Left kidney (tissue), 2 donors: ENCODE data around the gene TP63. TPM values are rescaled to one million over a fixed set of nuclear protein-coding genes. Genes with fewer than 3 reads are reported as not detected.
A peak's percentile ranks its signal among the peaks of the same experiment; 100 is the strongest.
"Not testable (repeated sequence)": the region's sequence is repeated elsewhere in the genome, so short reads cannot be mapped to it uniquely, and the experiment has no call there.

ENCODE experiments used
- DNase-seq: peaks from one replicate; pipeline ENCODE4 v3.0.0-alpha.2; 2013
- polyA plus RNA-seq: library from polyadenylated mRNA; unstranded; fragments of 120-200 nt; gene quantifications from one replicate; pipeline ENCODE4 v1.2.1, GENCODE V29; 2013; ENCODE audit not compliant: insufficient read length

Gene TP63
- polyA plus RNA-seq, 1 donor = 1.6 TPM

- DNase-seq = peak; percentile 6
Observed at GRCh38 chr3:189625572-189625971, 5.6 kb upstream of the TP63 start.

- DNase-seq = no peak
Observed at GRCh38 chr3:189626286-189626685, 4.9 kb upstream of the TP63 start.

DNA sequence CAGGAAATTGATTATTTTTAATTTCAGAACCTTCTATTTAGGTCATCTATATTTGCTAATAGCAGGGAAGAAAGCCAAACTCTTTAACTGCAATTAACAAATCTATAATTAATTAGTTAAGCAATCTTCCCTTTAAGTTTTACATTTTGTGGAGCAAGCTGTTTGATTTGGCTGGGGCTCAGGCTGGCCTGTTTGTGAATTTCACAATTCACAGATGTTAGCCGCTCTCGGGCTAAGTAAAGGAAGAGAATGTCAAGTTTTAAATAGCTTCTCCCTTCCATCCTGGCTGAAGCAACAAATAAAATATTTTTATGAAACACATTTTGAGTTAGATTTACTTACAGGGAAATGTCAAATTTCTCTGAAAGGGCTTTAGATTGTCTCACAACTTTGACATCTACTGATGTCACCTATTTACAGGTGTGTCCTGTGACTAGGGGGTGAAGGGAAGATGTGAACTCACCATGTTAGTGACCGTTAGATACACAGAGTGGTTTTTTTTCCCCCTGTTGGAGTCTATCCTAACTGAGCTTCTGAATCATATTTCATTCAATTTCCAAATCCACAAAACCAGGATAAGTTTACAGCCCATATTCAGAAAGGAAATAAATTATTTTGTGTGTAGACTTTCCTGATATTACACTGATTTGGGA lies 1.3 kb upstream of the TP63 start:
- no peak for DNase-seq

DNA sequence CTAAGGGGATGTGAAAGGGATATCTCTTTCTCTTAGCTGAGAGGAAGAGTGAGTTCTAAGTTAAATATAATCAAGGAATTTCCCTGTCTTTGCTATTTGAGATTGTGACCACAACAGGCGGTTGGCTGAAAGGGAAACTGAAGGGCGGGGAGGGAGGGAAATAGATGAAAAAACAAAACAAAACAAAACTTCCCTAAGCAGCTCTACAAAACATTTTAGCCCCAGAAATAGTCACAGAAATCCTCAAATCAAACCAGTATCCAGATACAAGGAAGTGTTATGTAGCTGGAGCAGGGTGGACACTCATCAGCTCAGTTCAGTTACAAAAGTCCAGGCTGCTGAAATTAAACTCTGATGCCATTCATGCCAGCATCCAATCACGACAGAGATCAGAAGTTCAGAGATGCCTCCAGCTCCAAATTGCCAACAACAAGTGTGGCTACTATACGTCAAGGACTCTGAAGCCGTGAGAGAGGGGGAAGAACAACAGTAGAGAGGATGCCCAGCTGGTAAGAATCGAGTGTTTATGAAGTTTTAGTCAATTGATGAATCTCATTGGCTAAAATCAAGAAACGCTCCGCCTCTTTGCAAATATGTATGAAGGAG lies 319 bp upstream of the TP63 start:
- DNase-seq = no peak

GRCh38 chr3:189631409-189631808 lies 220 bp downstream of the TP63 start:
- DNase-seq = no peak

- no peak for DNase-seq
Observed at GRCh38 chr3:189632242-189632641, 1.1 kb downstream of the TP63 start.

GRCh38 chr3:189635339-189635738 lies 4.2 kb downstream of the TP63 start:
- no peak for DNase-seq

- DNase-seq = no peak
Observed at GRCh38 chr3:189636048-189636447, 4.9 kb downstream of the TP63 start.

- DNase-seq = no peak
Observed at GRCh38 chr3:189637750-189638149, 6.6 kb downstream of the TP63 start.

DNA sequence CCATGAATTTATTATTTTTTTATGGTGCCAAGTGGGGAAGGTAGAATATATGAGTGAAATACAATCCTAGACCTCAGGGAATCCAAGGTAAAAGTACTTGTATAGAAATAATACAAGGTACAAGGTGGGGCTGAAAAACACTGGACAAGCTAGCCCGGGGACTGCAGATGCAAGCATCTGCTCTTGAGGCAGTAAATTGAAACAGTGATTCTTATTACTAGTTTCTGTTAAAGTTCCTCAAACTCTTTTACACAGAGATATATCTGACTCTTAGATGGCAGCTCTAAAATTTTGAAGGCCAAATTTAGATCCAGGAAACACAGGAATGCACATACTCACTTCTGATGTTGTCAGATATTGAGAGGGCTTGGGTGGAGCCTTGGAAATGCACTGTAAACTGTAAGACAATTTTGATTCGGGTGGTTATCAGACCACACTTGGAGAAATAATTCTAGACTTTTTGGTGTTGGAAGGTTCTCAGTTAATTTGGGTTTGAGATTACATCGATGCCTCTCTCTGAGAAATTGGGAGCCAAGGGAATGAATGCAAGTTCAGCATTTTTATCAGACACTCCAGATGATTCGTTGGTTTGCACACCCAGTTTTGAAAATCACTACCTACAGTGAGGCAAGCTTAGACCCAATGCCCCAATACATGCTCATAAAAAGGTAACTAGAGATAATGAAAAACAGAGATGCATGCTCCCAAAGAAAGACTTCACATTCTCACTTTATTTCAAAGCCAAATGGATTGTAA lies 7.3 kb downstream of the TP63 start:
- DNase-seq = no peak

- DNase-seq = no peak
Observed at GRCh38 chr3:189641776-189642175, 10.6 kb downstream of the TP63 start.

- DNase-seq = no peak
Observed at GRCh38 chr3:189646853-189647542, 15.8 kb downstream of the TP63 start.

GRCh38 chr3:189652042-189652441 lies 20.9 kb downstream of the TP63 start:
- DNase-seq = no peak

GRCh38 chr3:189655617-189656016 lies 24.4 kb downstream of the TP63 start:
- DNase-seq = no peak

GRCh38 chr3:189659571-189659970 lies 28.4 kb downstream of the TP63 start:
- DNase-seq = no peak

GRCh38 chr3:189664311-189664710 lies 33.1 kb downstream of the TP63 start:
- no peak for DNase-seq

DNA sequence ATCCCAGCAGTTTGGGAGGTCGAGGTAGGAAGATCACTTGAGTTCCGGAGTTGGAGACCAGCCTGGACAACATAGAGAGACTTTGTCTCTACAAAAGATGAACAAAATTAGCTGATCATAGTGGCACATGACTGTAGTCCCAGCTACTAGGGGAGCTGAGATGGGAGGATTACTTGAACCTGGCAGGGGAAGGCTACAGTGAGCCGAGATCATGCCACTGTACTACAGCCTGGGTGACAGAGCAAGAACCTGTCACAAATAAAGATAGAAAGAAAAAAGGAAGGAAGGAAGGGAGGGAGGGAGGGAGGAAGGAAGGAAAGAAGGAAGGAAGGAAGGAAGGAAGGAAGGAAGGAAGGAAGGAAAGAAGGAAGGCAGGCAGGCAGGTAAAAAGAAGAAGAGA lies 41.2 kb downstream of the TP63 start:
- DNase-seq = not testable (repeated sequence)

DNA sequence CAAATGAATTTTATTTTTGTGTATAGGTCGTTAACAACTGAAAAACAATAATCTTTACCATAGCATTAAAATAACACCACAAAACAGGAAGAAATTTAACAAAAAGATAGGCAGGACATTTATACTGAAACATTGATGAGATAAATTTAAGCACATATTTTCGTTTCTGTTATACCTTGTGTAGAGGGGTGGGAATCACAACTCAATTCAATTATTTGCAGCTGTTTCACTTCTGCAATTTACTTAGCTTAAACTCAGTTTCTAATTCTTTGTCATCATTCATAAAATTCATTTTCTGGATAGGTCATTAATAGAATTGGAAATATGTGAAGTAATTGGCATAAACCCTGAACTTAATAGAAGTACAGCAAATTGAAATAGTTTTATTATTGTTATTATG lies 42.3 kb downstream of the TP63 start:
- no peak for DNase-seq

DNA sequence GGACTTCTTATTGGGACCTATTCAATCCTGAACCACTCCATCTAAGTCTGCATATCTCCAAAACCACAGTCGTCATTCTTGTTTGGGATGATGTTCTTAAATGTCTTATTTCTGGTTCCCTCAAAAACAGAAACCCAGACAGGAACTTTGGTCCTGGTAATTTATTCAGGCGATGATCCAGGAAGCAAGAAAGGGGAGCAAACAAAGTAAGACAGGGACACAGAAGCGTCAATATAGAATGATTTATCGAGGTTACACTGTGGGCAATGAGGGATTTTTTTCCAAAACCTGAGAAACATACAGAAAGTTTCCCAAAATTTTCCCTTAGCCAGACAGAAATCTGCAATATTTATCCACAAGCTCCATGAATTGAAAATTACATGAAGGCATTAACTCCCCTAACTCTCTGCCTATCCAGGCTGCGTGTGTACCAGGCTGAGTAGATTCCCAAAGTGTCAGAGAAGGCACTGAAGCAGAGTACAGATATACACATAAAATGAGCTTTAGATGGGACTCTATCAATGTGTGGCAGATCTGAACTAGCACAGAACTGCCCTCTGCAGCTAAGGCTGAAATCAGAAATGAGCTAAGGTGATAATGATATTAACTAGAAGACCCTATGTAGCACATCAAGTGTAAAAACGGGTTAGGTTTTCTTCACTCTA lies 43.2 kb downstream of the TP63 start:
- DNase-seq = no peak

- no peak for DNase-seq
Observed at GRCh38 chr3:189677667-189678066, 46.5 kb downstream of the TP63 start.

- no peak for DNase-seq
Observed at GRCh38 chr3:189680723-189681122, 49.5 kb downstream of the TP63 start.

DNA sequence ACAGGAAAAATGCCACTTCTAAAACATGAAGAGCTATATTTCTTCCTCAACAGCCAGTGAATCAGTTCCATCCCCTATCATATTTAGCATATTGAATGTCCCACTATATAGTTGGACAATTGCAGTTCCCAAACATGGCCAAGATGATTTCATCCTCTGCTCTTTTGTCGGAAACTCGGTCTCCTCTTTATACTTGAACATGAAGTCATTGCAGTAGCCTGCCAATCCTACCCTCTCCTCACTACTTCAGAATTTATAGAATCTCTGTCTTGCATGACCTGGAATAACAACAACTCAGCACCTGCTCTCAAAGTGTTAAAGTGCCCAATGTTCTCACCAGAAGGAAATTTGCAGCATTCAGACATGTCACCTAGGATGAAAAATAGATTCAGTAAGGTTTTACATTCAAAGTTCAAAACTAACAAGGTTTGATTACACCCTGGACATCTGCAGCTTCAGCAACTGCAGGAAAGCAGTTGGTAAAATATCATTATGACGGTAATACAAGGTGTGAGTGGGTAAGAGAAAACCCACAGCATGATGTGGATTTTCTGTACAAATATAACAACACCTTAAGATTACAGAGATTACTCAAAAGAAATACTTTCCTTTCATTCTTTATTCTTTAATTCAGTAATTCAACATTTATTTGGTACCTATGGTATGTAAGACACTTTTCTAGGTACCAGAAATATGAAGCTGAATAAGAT lies 52.5 kb downstream of the TP63 start:
- DNase-seq = no peak
